A549 (cell line): ENCODE data around the gene PPAT. TPM values are rescaled to one million over a fixed set of nuclear protein-coding genes. Genes with fewer than 3 reads are reported as not detected.

Experiments used
- ATAC-seq, 2 experiments: fragments of 200-7000 bp in 1 of 2; fragments of >200 bp in 1 of 2; cut with Nextera tagmentation in 1 of 2; cut with Tn5 transposase in 1 of 2; 3 replicates each; pipeline versions ENCODE4 v1.8.0 to v1.9.1; 2018 to 2020; ENCODE audit warnings: mild to moderate bottlenecking in 1 of 2, moderate library complexity in 1 of 2
- CTCF ChIA-PET: fragments of 300-600 bp; sonication (Branson Sonifier 250); formaldehyde crosslinking; extraction: SDS; loops from one replicate; lab custom pipeline; 2021; ENCODE audit warnings: antibody characterized with exemption, inconsistent platforms; lab: Yijun Ruan, JAX
- POLR2A ChIA-PET: fragments of 350-600 bp; formaldehyde crosslinking; extraction: SDS; loops from one replicate; lab custom pipeline; 2021; ENCODE audit warnings: antibody characterized with exemption, inconsistent platforms; lab: Yijun Ruan, JAX
- DNase-seq, 2 experiments: peaks; one replicate each; pipeline versions ENCODE4 v3.0.0 to v3.0.0-alpha.2; 2011 to 2016; ENCODE audit warnings: low read depth in 1 of 2, low spot score in 1 of 2
- FAIRE-seq: peaks from 2 replicates; lab custom pipeline; 2011; peaks lifted over from hg19 to GRCh38; lab: Jason Lieb, UNC
- H3K27ac ChIP-seq, 2 experiments: fragments of >200 bp; sonication (Bioruptor Twin); formaldehyde crosslinking; 3 replicates each; pipeline ENCODE4 v1.5.1; 2016 to 2017
- H3K4me1 ChIP-seq: fragments of >200 bp; sonication (Bioruptor Twin); formaldehyde crosslinking; 3 replicates; pipeline ENCODE4 v1.6.1; 2016
- H3K4me2 ChIP-seq: fragments of >200 bp; sonication (Bioruptor Twin); formaldehyde crosslinking; 3 replicates; pipeline ENCODE4 v1.6.1; 2016
- H3K4me3 ChIP-seq: fragments of >200 bp; sonication (Bioruptor Twin); formaldehyde crosslinking; 3 replicates; pipeline ENCODE4 v1.5.1; 2016
- H3K9me3 ChIP-seq: fragments of >200 bp; sonication (Bioruptor Twin); formaldehyde crosslinking; 3 replicates; pipeline ENCODE4 v1.6.1; 2016
- BHLHE40 ChIP-seq: IDR thresholded peaks from 2 replicates; pipeline ENCODE4 v1.6.1; 2012; ENCODE audit warnings: low read depth, low read length, inconsistent platforms
- CEBPB ChIP-seq, 2 experiments: fragments of >200 bp in 1 of 2; sonication (Bioruptor Twin) in 1 of 2; formaldehyde crosslinking in 1 of 2; IDR thresholded peaks; 2 replicates each; pipeline ENCODE4 v1.6.1; 2012 to 2016
- CHD4 ChIP-seq: fragments of 200-600 bp; sonication (generic); IDR thresholded peaks from 2 replicates; pipeline ENCODE4 v1.6.1; 2016; ENCODE audit warnings: antibody characterized with exemption, mild to moderate bottlenecking, borderline replicate concordance
- EP300 ChIP-seq, 2 experiments: fragments of >200 bp; sonication (Bioruptor Twin); formaldehyde crosslinking; IDR thresholded peaks; 2 replicates in 1 of 2; 3 replicates in 1 of 2; pipeline ENCODE4 v1.6.1; 2016 to 2017
- FOSB ChIP-seq: fragments of 250-450 bp; sonication (Bioruptor Pico); IDR thresholded peaks from 2 replicates; pipeline ENCODE4 v1.5.0; 2020; ENCODE audit warnings: mild to moderate bottlenecking, moderate library complexity
- FOSL2 ChIP-seq, 2 experiments: fragments of 450-650 bp in 1 of 2; fragments of >200 bp in 1 of 2; sonication (Bioruptor Twin) in 1 of 2; formaldehyde crosslinking; IDR thresholded peaks; 2 replicates each; pipeline versions ENCODE4 v1.5.0 to v1.6.1; 2016 to 2020; ENCODE audit warnings: mild to moderate bottlenecking in 1 of 2, moderate library complexity in 1 of 2
- HOXB13 ChIP-seq: fragments of 250-450 bp; sonication (Bioruptor Pico); IDR thresholded peaks from 2 replicates; pipeline ENCODE4 v1.5.0; 2020; ENCODE audit warnings: low read depth, mild to moderate bottlenecking, moderate library complexity
- HOXB5 ChIP-seq: fragments of 250-450 bp; sonication (Bioruptor Pico); IDR thresholded peaks from 2 replicates; pipeline ENCODE4 v1.5.0; 2020; ENCODE audit warnings: mild to moderate bottlenecking, moderate library complexity
- KDM1A ChIP-seq: fragments of 200-600 bp; sonication (generic); IDR thresholded peaks from 2 replicates; pipeline ENCODE4 v1.6.1; 2016; ENCODE audit warnings: low read depth, mild to moderate bottlenecking
- KDM5A ChIP-seq: fragments of 200-600 bp; sonication (generic); IDR thresholded peaks from 2 replicates; pipeline ENCODE4 v1.6.1; 2016; ENCODE audit warnings: antibody characterized with exemption, mild to moderate bottlenecking
- MAZ ChIP-seq: fragments of 150-350 bp; IDR thresholded peaks from 2 replicates; pipeline ENCODE4 v1.6.1; 2014; ENCODE audit warnings: antibody characterized with exemption, low read depth, low read length, borderline replicate concordance
- NFE2L2 ChIP-seq: fragments of 150-350 bp; conservative IDR thresholded peaks from 2 replicates; pipeline ENCODE4 v1.6.1; 2014; ENCODE audit warnings: low read length
- NPAS2 ChIP-seq: fragments of 250-450 bp; sonication (Bioruptor Pico); IDR thresholded peaks from 2 replicates; pipeline ENCODE4 v1.8.0; 2022; ENCODE audit warnings: mild to moderate bottlenecking, moderate library complexity, borderline replicate concordance
- NR3C1 ChIP-seq: fragments of >200 bp; sonication (Bioruptor Twin); formaldehyde crosslinking; IDR thresholded peaks from 3 replicates; pipeline ENCODE4 v1.6.1; 2017
- POLR2A ChIP-seq: IDR thresholded peaks from 2 replicates; pipeline ENCODE4 v1.6.1; 2012; ENCODE audit warnings: mild to moderate bottlenecking, low read length
- RAD21 ChIP-seq, 2 experiments: fragments of >200 bp in 1 of 2; sonication (Bioruptor Twin) in 1 of 2; formaldehyde crosslinking in 1 of 2; IDR thresholded peaks in 1 of 2; conservative IDR thresholded peaks in 1 of 2; 2 replicates in 1 of 2; 3 replicates in 1 of 2; pipeline ENCODE4 v1.6.1; 2012 to 2018; ENCODE audit warnings: inconsistent platforms in 1 of 2
- SMC3 ChIP-seq: fragments of >200 bp; sonication (Bioruptor Twin); formaldehyde crosslinking; IDR thresholded peaks from 3 replicates; pipeline ENCODE4 v1.6.1; 2018; ENCODE audit warnings: inconsistent platforms
- ZNF302 ChIP-seq: fragments of 250-450 bp; sonication (Bioruptor Pico); IDR thresholded peaks from 2 replicates; pipeline ENCODE4 v1.9.0; 2021; ENCODE audit warnings: inconsistent platforms, mild to moderate bottlenecking, moderate library complexity
- ZSCAN20 ChIP-seq: fragments of 250-450 bp; sonication (Bioruptor Pico); IDR thresholded peaks from 2 replicates; pipeline ENCODE4 v1.8.0; 2022; ENCODE audit warnings: mild to moderate bottlenecking, moderate library complexity
- WGBS: methylation state at CpG from one replicate; pipeline ENCODE4 v1.1.6; 2017; ENCODE audit errors: missing lambda C conversion rate; 5-methylcytosine and 5-hydroxymethylcytosine counted together
- polyA plus RNA-seq, 4 experiments: library from polyadenylated mRNA; depleted of rRNA in 3 of 4; stranded (reverse); fragments of >200 nt; fragmentation: RNase III in 1 of 4; extraction: RNeasy Plus Mini Kit Qiagen cat#74134 plus additional on column Dnase treatment in 1 of 4; gene quantifications; 2 replicates in 3 of 4; 3 replicates in 1 of 4; pipeline ENCODE4 v1.2.3, GENCODE V29; 2011 to 2017
- TF ChIP-seq, protein P1 (sequence below): fragments of 250-450 bp; sonication (Bioruptor Pico); IDR thresholded peaks from 2 replicates; pipeline ENCODE4 v1.5.0; 2020; ENCODE audit warnings: low read depth, mild to moderate bottlenecking, moderate library complexity
- TF ChIP-seq, protein P2 (sequence below): fragments of >200 bp; sonication (Bioruptor Twin); formaldehyde crosslinking; IDR thresholded peaks from 2 replicates; pipeline ENCODE4 v1.6.1; 2016
- TF ChIP-seq, protein P3 (sequence below): fragments of 450-650 bp; IDR thresholded peaks from 2 replicates; pipeline ENCODE4 v1.6.1; 2014; ENCODE audit warnings: antibody characterized with exemption
- TF ChIP-seq, protein P4 (sequence below): IDR thresholded peaks from 2 replicates; pipeline ENCODE4 v1.6.1; 2012
- TF ChIP-seq, protein P5 (sequence below): fragments of >200 bp; sonication (Bioruptor Twin); formaldehyde crosslinking; IDR thresholded peaks from 3 replicates; pipeline ENCODE4 v1.6.1; 2016
- TF ChIP-seq, protein P6 (sequence below): fragments of 200-600 bp; sonication (generic); IDR thresholded peaks from 2 replicates; pipeline ENCODE4 v1.6.1; 2016; ENCODE audit warnings: antibody characterized with exemption, mild to moderate bottlenecking, moderate library complexity

The PPAT gene
- polyA plus RNA-seq, 2 of the 4 experiments (the other 2 are of a cell fraction): 22.8 to 26.7 TPM

DNA sequence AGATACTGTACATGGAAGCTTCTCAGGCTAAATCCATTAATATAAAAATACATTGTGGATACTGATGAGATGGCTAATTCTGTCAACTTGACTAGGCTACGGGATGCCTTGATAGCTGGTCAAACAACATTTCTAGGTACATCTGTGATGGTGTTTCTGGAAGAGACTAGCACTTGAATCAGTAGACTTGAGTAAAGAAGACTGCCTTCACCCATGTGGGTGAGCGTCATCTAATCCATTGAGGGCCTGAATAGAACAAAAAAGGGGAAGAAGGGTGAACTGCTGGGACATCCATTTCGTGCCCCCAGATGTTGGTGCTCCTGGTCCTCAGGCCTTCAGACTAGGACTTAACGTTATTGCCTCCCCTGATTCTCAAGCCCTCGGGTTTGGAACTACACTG, 28.3 kb upstream of the PPAT start:
- Histone ChIP-seq H3K9me3 (no peaks in the 10 kb centered on the region), H3K4me1 (peaks cover 22% of the 10 kb centered on the region; the same call in 2 of the 3 replicates), H3K4me2 (no peak overlapping the region), H3K27ac (no peak overlapping the region), H3K4me3 (no peak overlapping the region)
- WGBS: 90% methylated on average over 5 of the region's 5 CpGs
- CTCF ChIA-PET: interaction anchor here (1.2 kb wide), 1 partner anchor 10 kb away, joined by 3 read pairs; no protein-coding TSS in a partner anchor
- POLR2A ChIA-PET: interaction anchor here (0.7 kb wide), 1 partner anchor 373 kb away, joined by 10 read pairs; no protein-coding TSS in a partner anchor
- no peak for ATAC-seq
- TF ChIP-seq KDM5A (no peak), HOXB13 (CRISPR knock-in tag) (no peak), RAD21 (conservative IDR thresholded peaks at IDR 0.05 in 1 of 2, IDR thresholded peaks at IDR 0.05 in 1 of 2) (no peak), EP300 (IDR thresholded peaks at IDR 0.05) (no peak), ZSCAN20 (no peak), HOXB5 (CRISPR knock-in tag) (no peak), POLR2A (no peak), NFE2L2 (no peak), CHD4 (no peak)
- TF ChIP-seq, protein P1, sequence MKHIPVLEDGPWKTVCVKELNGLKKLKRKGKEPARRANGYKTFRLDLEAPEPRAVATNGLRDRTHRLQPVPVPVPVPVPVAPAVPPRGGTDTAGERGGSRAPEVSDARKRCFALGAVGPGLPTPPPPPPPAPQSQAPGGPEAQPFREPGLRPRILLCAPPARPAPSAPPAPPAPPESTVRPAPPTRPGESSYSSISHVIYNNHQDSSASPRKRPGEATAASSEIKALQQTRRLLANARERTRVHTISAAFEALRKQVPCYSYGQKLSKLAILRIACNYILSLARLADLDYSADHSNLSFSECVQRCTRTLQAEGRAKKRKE (CRISPR knock-in tag): no peak
- TF ChIP-seq, protein P2, sequence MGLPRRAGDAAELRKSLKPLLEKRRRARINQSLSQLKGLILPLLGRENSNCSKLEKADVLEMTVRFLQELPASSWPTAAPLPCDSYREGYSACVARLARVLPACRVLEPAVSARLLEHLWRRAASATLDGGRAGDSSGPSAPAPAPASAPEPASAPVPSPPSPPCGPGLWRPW: no peak
- TF ChIP-seq, protein P3, sequence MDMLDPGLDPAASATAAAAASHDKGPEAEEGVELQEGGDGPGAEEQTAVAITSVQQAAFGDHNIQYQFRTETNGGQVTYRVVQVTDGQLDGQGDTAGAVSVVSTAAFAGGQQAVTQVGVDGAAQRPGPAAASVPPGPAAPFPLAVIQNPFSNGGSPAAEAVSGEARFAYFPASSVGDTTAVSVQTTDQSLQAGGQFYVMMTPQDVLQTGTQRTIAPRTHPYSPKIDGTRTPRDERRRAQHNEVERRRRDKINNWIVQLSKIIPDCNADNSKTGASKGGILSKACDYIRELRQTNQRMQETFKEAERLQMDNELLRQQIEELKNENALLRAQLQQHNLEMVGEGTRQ: no peak
- TF ChIP-seq, all 56 proteins: peak for 0
- FAIRE-seq (no peak), DNase-seq (no peak)

DNA sequence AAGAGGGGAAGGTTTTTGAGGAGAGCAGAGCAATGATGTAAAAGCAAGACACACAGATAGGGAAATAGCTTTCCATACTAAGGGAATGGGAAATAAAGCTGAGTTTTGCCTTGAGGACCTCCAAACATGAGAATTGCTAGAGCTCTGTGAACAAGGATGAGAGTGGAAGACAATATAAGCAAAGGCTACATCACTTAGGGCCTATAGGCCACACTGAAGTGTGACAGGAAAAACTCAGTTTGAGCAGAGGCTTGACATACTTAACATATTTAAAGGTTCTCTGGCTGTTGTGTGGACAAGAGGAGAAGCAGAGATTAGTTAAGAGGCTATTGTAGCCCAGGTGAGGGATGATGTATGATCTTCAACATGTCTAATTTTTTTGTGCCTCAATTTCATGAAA, 26.7 kb upstream of the PPAT start:
- ATAC-seq: no peak
- CTCF ChIA-PET: no interaction called here
- no peaks in the 10 kb centered on the region for H3K9me3 ChIP-seq
- H3K27ac ChIP-seq: no peak overlapping the region
- no peak for DNase-seq
- FAIRE-seq: no peak
- H3K4me3 ChIP-seq: no peak overlapping the region
- POLR2A ChIA-PET: interaction anchor here (1.3 kb wide), 1 partner anchor 26 kb away, joined by 4 read pairs; the partner anchor contains the start of gene PAICS
- peaks cover 20% of the 10 kb centered on the region; the same call in 2 of the 3 replicates for H3K4me1 ChIP-seq
- H3K4me2 ChIP-seq: no peak overlapping the region
- TF ChIP-seq CEBPB (IDR thresholded peaks at IDR 0.05) (no peak), BHLHE40 (no peak), FOSB (no peak), FOSL2 (IDR thresholded peaks at IDR 0.05) (no peak), FOSL2 (CRISPR knock-in tag; IDR thresholded peaks at IDR 0.05) (no peak), HOXB13 (CRISPR knock-in tag) (no peak), MAZ (no peak), KDM1A (no peak), ZNF302 (no peak), ZSCAN20 (no peak), NPAS2 (CRISPR knock-in tag) (no peak), SMC3 (no peak), NR3C1 (no peak)
- TF ChIP-seq, protein P4, sequence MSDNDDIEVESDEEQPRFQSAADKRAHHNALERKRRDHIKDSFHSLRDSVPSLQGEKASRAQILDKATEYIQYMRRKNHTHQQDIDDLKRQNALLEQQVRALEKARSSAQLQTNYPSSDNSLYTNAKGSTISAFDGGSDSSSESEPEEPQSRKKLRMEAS: no peak
- TF ChIP-seq, protein P5, sequence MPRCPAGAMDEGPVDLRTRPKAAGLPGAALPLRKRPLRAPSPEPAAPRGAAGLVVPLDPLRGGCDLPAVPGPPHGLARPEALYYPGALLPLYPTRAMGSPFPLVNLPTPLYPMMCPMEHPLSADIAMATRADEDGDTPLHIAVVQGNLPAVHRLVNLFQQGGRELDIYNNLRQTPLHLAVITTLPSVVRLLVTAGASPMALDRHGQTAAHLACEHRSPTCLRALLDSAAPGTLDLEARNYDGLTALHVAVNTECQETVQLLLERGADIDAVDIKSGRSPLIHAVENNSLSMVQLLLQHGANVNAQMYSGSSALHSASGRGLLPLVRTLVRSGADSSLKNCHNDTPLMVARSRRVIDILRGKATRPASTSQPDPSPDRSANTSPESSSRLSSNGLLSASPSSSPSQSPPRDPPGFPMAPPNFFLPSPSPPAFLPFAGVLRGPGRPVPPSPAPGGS: no peak
- TF ChIP-seq, protein P6, sequence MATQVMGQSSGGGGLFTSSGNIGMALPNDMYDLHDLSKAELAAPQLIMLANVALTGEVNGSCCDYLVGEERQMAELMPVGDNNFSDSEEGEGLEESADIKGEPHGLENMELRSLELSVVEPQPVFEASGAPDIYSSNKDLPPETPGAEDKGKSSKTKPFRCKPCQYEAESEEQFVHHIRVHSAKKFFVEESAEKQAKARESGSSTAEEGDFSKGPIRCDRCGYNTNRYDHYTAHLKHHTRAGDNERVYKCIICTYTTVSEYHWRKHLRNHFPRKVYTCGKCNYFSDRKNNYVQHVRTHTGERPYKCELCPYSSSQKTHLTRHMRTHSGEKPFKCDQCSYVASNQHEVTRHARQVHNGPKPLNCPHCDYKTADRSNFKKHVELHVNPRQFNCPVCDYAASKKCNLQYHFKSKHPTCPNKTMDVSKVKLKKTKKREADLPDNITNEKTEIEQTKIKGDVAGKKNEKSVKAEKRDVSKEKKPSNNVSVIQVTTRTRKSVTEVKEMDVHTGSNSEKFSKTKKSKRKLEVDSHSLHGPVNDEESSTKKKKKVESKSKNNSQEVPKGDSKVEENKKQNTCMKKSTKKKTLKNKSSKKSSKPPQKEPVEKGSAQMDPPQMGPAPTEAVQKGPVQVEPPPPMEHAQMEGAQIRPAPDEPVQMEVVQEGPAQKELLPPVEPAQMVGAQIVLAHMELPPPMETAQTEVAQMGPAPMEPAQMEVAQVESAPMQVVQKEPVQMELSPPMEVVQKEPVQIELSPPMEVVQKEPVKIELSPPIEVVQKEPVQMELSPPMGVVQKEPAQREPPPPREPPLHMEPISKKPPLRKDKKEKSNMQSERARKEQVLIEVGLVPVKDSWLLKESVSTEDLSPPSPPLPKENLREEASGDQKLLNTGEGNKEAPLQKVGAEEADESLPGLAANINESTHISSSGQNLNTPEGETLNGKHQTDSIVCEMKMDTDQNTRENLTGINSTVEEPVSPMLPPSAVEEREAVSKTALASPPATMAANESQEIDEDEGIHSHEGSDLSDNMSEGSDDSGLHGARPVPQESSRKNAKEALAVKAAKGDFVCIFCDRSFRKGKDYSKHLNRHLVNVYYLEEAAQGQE: no peak
- TF ChIP-seq, protein P2: no peak
- TF ChIP-seq, all 56 proteins: peak for 0
